CD4-positive, alpha-beta T cell treated with Interleukin-2 at 100 ng/mL for 4 hours (primary cell): ENCODE results near the gene CCDC197.
A peak's percentile ranks its signal among the peaks of the same experiment; 100 is the strongest.

Source experiments
- DNase-seq: peaks from one replicate; pipeline ENCODE4 v3.0.0-alpha.2; 2020; ENCODE audit warnings: low spot score

The CCDC197 gene

DNA sequence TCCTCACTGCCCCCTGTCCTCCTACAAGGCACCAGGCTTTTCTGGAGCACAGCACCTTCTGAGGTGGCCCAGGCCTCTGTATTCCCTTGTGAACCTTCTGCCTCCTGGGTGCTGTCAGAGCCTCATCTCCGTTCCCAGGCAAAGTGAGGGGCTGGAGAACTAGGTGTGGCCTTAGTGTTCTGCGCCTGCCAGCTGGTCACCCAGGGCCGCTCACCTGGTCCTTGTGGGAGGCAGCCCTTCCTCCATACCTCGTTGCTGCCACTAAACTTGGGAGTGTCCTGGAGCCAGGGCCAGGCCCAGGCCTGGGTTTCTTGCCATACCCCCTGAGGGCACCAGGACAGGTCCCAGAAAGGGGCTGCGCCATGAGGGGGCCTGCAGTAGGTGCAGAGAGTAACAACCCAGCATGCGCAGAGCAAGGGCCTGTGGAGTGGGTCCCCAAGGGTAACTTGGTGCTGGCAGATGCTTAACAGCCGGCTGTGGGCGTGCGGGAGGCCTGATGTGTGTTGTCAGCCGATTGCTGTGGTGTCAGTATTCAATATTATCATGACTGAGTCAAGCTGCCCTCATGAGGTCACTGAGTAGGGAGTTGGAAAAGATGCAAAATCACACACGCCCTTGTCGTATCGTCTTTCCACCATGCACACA is 46.1 kb downstream of the CCDC197 start:
- DNase-seq = no peak

GRCh38 chr14:94043756-94044475 is 46.8 kb downstream of the CCDC197 start:
- no peak for DNase-seq

- DNase-seq = no peak
These were observed 47.5 kb downstream of the CCDC197 start for GRCh38 chr14:94044476-94045091.

GRCh38 chr14:94045101-94045500 is 48.0 kb downstream of the CCDC197 start:
- DNase-seq = no peak

DNA sequence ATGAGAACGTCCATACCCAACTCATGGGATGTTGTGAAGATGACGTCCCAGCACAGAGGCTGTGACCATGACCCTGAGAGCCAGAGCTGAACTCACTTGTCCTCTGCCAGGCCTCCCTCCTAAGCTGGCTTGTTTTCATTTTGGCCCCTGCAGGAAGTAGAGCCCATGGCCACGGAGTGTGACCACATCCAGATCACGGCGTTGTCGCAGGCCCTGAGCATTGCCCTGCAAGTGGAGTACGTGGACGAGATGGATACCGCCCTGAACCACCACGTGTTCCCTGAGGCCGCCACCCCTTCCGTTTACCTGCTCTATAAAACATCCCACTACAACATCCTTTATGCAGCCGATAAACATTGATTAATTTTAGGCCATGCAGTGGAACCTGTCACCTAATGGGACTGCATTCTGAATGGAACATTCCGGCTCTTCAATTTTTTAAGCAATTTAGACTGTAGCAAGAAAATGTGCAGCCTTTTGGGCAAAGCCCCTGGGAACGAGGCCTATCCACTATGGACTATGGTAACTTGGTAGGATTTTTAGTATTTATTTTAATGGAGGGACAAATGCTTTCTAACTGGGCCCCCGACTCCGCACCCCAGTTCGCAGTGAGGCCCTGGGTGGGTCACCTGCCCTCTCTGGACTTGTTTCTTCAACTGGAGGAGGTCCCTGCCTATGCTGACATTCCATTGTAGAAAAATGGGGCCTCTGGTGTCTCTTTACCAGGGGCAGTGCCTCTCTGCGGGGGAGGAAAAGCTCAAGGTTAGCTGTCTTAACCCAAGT is 48.7 kb downstream of the CCDC197 start:
- no peak for DNase-seq

DNA sequence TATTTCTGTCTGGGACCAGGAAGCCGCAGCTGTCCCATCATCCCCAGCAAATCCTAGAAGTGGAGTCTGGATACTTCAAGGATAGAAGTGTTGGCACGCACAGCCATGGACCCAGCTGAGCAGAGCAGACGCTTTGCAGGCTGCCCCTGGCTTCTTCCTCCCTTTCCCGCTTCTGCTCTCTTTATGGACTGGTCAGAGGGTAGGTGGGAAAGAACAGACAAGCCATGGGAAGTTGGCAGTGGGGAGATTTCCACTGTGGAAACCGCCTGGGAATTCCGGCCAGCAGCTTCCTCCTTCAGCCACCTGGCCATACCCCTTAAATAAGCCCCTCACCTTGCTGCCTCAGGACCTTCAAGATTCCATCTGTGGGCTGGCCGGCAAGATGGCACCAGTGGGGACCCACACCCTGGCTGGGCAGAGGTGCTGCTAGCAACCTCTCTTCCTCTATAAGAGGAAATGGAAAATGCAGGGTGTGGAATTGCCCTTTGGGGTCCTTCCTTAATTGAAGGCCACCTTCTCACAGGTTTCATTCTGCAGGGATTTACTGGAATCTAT is 49.7 kb downstream of the CCDC197 start:
- DNase-seq = no peak

GRCh38 chr14:94047581-94047980 is 50.5 kb downstream of the CCDC197 start:
- DNase-seq = no peak

DNA sequence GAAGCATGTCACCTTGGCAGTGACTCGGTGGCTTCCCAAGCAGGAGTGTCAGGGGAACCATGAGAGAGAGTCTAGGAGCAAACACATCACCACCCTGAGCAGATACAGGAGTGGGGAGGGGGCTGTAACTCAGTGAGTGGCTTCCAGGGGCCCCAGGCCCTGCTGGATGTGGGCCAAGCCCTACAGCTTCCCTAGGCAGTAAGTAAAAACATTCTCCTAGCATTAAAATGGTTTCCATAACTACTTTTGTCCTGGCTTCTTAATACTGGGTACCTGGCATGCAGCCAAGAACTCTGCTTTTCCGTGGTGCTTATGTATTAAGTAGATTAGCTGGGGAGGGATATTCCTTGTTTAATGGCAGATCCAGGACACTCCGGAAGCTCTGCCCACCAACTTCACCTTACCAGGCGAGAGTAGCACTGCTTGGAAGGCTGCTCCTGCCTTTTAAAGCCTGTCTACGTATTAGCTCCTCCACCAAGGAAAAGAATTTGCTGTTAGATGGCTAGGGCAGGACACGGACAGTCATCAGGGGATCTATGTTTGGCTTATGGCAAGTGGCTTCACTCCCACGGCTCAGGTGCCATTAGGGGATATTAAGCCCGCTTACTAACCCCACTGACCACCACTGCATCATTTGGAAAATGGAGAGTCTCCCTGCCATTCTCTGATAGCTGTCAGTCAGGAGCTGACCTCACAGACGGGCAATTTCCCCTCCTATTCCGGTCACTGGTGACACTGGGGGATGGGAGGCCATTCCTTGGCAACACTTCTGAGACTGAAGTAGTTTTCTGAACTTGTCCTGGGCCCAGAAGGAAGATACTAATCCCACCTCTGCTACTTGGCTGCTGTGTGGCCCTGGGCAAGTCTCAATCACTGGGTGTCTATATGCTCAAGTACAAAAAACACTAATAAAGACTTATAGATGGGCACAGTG is 51.9 kb downstream of the CCDC197 start:
- DNase-seq = no peak

DNA sequence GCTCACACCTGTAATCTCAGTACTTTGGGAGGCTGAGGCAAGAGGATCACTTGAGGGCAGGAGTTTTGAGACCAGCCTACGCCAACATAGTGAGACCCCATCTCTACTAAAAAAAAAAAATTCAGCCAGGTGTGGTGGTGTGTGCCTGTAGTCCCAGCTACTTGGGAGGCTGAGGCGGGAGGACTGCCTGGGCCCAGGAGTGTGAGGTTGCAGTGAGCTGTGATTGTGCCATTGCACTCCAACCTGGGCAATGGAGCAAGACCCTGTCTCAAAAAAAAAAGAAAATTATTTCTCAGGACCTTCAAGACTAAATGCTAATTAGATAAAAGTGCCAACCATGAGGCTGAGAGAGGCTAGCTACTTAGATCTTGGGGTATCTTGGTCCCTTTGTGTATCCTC is 52.5 kb downstream of the CCDC197 start:
- DNase-seq = no peak

- no peak for DNase-seq
These were observed 53.3 kb downstream of the CCDC197 start for GRCh38 chr14:94050231-94050880.

DNA sequence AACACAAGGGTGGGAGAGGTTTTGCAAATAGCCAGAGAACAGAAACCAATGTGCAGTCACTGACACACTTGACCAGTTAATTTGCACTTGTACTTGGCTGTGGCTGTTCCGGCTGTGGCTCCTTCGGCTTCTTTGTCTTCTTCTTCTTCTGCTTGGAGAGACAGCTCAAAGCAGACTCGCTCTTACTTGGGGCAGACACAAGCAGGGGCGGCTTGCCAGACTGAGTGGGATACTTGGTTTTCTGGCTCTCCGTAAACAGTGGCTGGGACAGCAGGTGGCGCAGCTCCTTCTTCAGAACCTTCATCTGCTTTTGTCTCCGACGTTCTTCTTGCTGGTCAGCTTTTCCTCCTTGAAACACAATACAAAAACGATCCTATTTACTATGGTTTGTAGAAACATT is 54.0 kb downstream of the CCDC197 start:
- DNase-seq = no peak

DNA sequence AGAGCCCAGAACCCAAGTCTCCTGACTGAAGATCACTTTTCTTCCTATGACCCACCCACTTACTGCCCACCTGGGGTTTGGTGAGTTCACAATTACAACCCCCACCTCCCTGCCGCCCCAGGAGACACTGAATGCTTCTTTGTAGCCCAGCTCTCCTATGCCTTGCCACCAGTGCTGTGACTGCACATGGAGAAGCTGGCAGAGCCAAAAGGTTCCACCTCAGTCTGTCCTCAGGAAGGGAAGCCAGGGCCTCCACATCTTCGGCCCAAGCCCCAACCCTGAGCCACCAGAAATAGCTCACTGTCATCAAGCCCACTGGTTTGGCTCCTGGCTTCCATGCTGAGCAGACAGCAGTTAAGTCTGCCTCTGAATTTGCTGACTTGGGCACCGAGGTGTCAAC is 54.7 kb downstream of the CCDC197 start:
- no peak for DNase-seq

DNA sequence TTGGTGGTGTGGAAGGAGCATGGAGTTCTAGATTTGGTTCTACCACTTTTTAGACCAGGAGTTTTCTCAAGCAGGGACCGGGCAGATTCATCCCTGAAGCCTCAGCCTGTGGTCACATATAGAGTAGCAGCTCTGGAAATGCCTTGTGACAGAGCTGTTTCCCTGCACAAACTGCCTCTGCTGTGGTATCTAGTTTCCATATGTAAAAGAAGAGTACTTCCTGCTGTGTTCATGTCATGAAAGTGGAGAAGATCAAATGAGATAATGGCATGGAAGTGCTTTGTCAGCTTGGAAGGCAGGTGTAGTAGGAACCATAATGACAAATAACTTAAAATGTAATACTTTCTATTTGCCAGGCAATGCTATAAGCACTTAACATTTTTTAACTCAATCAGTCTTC is 55.1 kb downstream of the CCDC197 start:
- no peak for DNase-seq

DNA sequence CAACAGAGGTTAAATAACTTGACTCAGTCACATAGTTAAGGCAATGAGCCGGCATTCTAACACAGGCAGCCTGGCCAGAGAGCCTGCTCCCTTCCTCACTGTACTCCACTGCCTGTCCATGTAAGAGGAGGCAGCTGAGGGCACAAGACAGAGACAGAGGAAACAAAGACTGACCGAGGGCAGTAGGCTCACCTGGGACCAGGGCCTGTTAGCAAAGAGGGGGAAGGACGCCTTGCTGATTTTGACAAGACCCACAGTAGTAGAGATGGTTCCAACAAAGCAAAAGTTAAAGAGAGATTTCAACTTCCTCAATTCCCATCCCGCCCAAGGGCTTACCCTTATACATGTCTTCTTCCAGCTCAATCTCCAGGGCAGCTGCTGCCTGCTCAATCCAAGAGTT is 55.6 kb downstream of the CCDC197 start:
- no peak for DNase-seq

GRCh38 chr14:94054401-94054800 is 57.3 kb downstream of the CCDC197 start:
- no peak for DNase-seq

GRCh38 chr14:94054936-94055335 is 57.8 kb downstream of the CCDC197 start:
- DNase-seq = no peak

GRCh38 chr14:94056579-94057308 is 59.6 kb downstream of the CCDC197 start:
- DNase-seq = peak; percentile 19

DNA sequence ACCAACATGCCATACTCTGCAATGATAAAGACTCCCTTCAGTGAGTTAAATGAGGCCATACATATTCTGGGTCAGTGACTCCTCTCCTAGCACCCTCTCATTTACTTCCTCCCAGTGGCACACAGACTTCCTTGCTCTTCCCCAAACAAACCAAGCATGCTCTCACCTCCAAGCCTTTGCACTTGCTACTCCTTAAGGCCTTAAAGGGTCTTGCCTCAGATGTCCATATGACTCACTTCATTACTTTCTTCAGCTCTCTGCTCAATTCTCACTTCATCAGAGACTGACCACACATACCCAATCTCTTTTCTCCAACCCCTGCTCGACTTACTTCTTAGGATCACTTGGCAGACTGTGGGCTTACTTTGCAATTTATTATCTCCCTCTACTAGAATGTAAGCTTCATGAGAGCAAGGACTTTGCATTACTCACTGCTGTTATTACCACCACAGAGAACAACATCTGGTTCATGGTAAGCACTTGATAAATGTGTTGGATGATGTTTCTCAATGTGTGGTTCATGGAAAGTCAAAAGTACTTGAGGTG is 61.1 kb downstream of the CCDC197 start:
- no peak for DNase-seq
